Prostate gland (tissue), 2 donors: ENCODE results near the gene TFB2M.

Experiments
- POLR2A ChIP-seq: fragments of 450-650 bp; IDR thresholded peaks from one replicate; pipeline ENCODE4 v1.6.1; 2016; ENCODE audit warnings: antibody characterized with exemption, mild to moderate bottlenecking
- TF ChIP-seq, protein P1 (sequence below), 4 experiments: fragments of 200-600 bp in 2 of 4; fragments of 450-650 bp in 2 of 4; sonication (generic) in 2 of 4; IDR thresholded peaks; 1 replicate in 3 of 4; 2 replicates in 1 of 4; pipeline ENCODE4 v1.5.1; 2016 to 2019; ENCODE audit warnings: antibody characterized with exemption in 4 of 4, mild to moderate bottlenecking in 2 of 4, moderate library complexity in 2 of 4

DNA sequence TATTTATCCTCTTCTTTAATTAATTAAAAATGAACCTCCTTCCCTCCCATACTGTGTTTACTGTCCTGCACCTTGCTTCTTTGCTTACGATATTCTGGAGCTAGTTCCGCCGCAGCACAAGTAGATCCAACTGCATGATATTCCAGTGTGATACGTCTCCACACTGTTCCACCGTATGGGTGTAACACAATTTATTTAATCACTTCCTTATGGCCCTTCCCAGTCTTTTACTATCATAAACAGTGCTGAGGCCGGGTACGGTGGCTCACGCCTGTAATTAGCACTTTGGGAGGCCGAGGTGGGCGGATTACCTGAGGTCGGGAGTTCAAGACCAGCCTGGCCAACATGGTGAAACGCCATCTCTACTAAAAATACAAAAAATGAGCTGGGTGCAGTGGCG is 25.9 kb upstream of the TFB2M start:
- TF ChIP-seq, protein P1, sequence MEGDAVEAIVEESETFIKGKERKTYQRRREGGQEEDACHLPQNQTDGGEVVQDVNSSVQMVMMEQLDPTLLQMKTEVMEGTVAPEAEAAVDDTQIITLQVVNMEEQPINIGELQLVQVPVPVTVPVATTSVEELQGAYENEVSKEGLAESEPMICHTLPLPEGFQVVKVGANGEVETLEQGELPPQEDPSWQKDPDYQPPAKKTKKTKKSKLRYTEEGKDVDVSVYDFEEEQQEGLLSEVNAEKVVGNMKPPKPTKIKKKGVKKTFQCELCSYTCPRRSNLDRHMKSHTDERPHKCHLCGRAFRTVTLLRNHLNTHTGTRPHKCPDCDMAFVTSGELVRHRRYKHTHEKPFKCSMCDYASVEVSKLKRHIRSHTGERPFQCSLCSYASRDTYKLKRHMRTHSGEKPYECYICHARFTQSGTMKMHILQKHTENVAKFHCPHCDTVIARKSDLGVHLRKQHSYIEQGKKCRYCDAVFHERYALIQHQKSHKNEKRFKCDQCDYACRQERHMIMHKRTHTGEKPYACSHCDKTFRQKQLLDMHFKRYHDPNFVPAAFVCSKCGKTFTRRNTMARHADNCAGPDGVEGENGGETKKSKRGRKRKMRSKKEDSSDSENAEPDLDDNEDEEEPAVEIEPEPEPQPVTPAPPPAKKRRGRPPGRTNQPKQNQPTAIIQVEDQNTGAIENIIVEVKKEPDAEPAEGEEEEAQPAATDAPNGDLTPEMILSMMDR (IDR thresholded peaks at IDR 0.05), result no peak
- no peak for TF ChIP-seq POLR2A
